PC-3 (cell line): ENCODE data around the gene PXK.

Experiments
- CTCF ChIP-seq: fragments of 300-600 bp; sonication (generic); conservative IDR thresholded peaks from 2 replicates; pipeline ENCODE4 v1.5.1; 2017; ENCODE audit warnings: antibody characterized with exemption, low read depth, mild to moderate bottlenecking, low read length
- EZH2 ChIP-seq: fragments of 300-600 bp; sonication (generic); IDR thresholded peaks from one replicate; pipeline ENCODE4 v1.6.1; 2017; ENCODE audit warnings: antibody characterized with exemption, mild to moderate bottlenecking, low read length; ENCODE audit not compliant: unreplicated experiment
- EZH2phosphoT487 ChIP-seq: fragments of 300-600 bp; sonication (generic); IDR thresholded peaks from 2 replicates; pipeline ENCODE4 v1.6.1; 2018; ENCODE audit warnings: mild to moderate bottlenecking, antibody characterized with exemption, low read length, borderline replicate concordance

- no peak for TF ChIP-seq CTCF
- no peak for TF ChIP-seq EZH2phosphoT487
- TF ChIP-seq EZH2: no peak
These were observed 24.7 kb downstream of the PXK start for GRCh38 chr3:58357402-58357801.
